H1 (cell line): ENCODE data around the gene KLK10.

ENCODE experiments used
- BACH1 ChIP-seq: IDR thresholded peaks from 2 replicates; pipeline ENCODE4 v1.6.1; 2012; ENCODE audit warnings: low read length, improper control_type of control experiment
- CBX5 ChIP-seq: fragments of 300-800, 300-1000 bp; sonication (generic); IDR thresholded peaks from 2 replicates; pipeline ENCODE4 v1.7.1; 2016; ENCODE audit warnings: antibody characterized with exemption, low read length, low read depth
- CREB1 ChIP-seq: IDR thresholded peaks from 2 replicates; pipeline ENCODE4 v1.6.1; 2012; ENCODE audit warnings: inconsistent platforms
- CTCF ChIP-seq, 3 experiments: IDR thresholded peaks; 1 replicate in 2 of 3; 2 replicates in 1 of 3; pipeline versions ENCODE4 v1.5.1 to v1.6.1; 2011; ENCODE audit warnings: low read length in 3 of 3, mild to moderate bottlenecking in 3 of 3, inconsistent platforms in 2 of 3, low read depth in 1 of 3, moderate library complexity in 1 of 3; ENCODE audit not compliant: insufficient read depth in 1 of 3; ENCODE audit errors: control extremely low read depth in 1 of 3
- EP300 ChIP-seq, 2 experiments: IDR thresholded peaks; 1 replicate in 1 of 2; 2 replicates in 1 of 2; pipeline ENCODE4 v1.6.1; 2011 to 2012; ENCODE audit warnings: low read depth in 2 of 2, low read length in 2 of 2, mild to moderate bottlenecking in 2 of 2, borderline replicate concordance in 1 of 2, inconsistent platforms in 1 of 2, moderate library complexity in 1 of 2
- EZH2 ChIP-seq: fragments of 200-600 bp; sonication (generic); IDR thresholded peaks from 2 replicates; pipeline ENCODE4 v1.7.1; 2012; ENCODE audit warnings: low read depth, mild to moderate bottlenecking, moderate library complexity, low read length, inconsistent platforms; ENCODE audit not compliant: severe bottlenecking
- JUND ChIP-seq: IDR thresholded peaks from 2 replicates; pipeline ENCODE4 v1.6.1; 2011; ENCODE audit warnings: mild to moderate bottlenecking, improper control_type of control experiment, low read length
- KDM5A ChIP-seq: fragments of 200-600 bp; IDR thresholded peaks from 2 replicates; pipeline ENCODE4 v1.7.1; 2012; ENCODE audit warnings: mild to moderate bottlenecking, low read length, inconsistent platforms, mixed read lengths
- POLR2A ChIP-seq, 2 experiments: IDR thresholded peaks; 1 replicate in 1 of 2; 2 replicates in 1 of 2; pipeline ENCODE4 v1.6.1; 2011; ENCODE audit warnings: low read depth in 2 of 2, low read length in 2 of 2, mild to moderate bottlenecking in 2 of 2; ENCODE audit errors: control extremely low read depth in 1 of 2
- POLR2AphosphoS5 ChIP-seq: IDR thresholded peaks from 2 replicates; pipeline ENCODE4 v1.6.1; 2011; ENCODE audit warnings: low read depth, low read length
- SAP30 ChIP-seq: fragments of 300-600 bp; sonication (generic); IDR thresholded peaks from 2 replicates; pipeline ENCODE4 v1.7.1; 2012; ENCODE audit warnings: low read length, moderate library complexity, mild to moderate bottlenecking, inconsistent platforms; ENCODE audit not compliant: insufficient read depth, insufficient replicate concordance

- no peak for TF ChIP-seq SAP30
- TF ChIP-seq POLR2A (IDR thresholded peaks at IDR 0.05; ENCODE audit: control extremely low read depth in 1 of 2, low read depth in 2 of 2, low read length in 2 of 2): no peak
- no peak for TF ChIP-seq JUND
- TF ChIP-seq CTCF (IDR thresholded peaks at IDR 0.05; ENCODE audit: control extremely low read depth in 1 of 3, insufficient read depth in 1 of 3, low read depth in 1 of 3, low read length in 3 of 3): no peak
- TF ChIP-seq EP300 (IDR thresholded peaks at IDR 0.05; ENCODE audit: borderline replicate concordance in 1 of 2, low read depth in 2 of 2, low read length in 2 of 2): no peak
- TF ChIP-seq BACH1: no peak
- TF ChIP-seq CBX5: no peak
- TF ChIP-seq POLR2AphosphoS5: no peak
- no peak for TF ChIP-seq KDM5A
- TF ChIP-seq CREB1: no peak
- no peak for TF ChIP-seq EZH2
Observed at GRCh38 chr19:50998686-50999085, 20.8 kb downstream of the KLK10 start.
